M059J (cell line): ENCODE results near the gene PHYHD1. TPM values are rescaled to one million over a fixed set of nuclear protein-coding genes. Genes with fewer than 3 reads are reported as not detected.
"Not testable (repeated sequence)": the region's sequence is repeated elsewhere in the genome, so short reads cannot be mapped to it uniquely, and the experiment has no call there.

Experiments
- DNase-seq: peaks from one replicate; pipeline ENCODE4 v3.0.0-alpha.2; 2012; ENCODE audit warnings: low read depth
- total RNA-seq: library from RNA; depleted of rRNA; stranded (reverse); fragments of >200 nt; shearing (Covaris generic); gene quantifications from 2 replicates; pipeline ENCODE4 v1.2.3, GENCODE V29; 2014

PHYHD1 gene
- total RNA-seq, 1 experiment from 2014 or later: not detected

- no peak for DNase-seq
Observed at GRCh38 chr9:128921881-128922763, 1.3 kb downstream of the PHYHD1 start.

- no peak for DNase-seq
Observed at GRCh38 chr9:128923493-128923883, 2.7 kb downstream of the PHYHD1 start.

GRCh38 chr9:128927731-128928411, 7.1 kb downstream of the PHYHD1 start:
- DNase-seq: peak; percentile 60

- no peak for DNase-seq
Observed at GRCh38 chr9:128928624-128929023, 7.8 kb downstream of the PHYHD1 start.

GRCh38 chr9:128929560-128929959, 8.8 kb downstream of the PHYHD1 start:
- no peak for DNase-seq

GRCh38 chr9:128933731-128934130, 12.9 kb downstream of the PHYHD1 start:
- no peak for DNase-seq

- DNase-seq: no peak
Observed at GRCh38 chr9:128936171-128936865, 15.5 kb downstream of the PHYHD1 start.

GRCh38 chr9:128937310-128938165, 16.8 kb downstream of the PHYHD1 start:
- no peak for DNase-seq

GRCh38 chr9:128940271-128940921, 19.6 kb downstream of the PHYHD1 start:
- no peak for DNase-seq

- no peak for DNase-seq
Observed at GRCh38 chr9:128940946-128941755, 20.4 kb downstream of the PHYHD1 start.

GRCh38 chr9:128943832-128944620, 23.2 kb downstream of the PHYHD1 start:
- no peak for DNase-seq

GRCh38 chr9:128944966-128945365, 24.2 kb downstream of the PHYHD1 start:
- DNase-seq: not testable (repeated sequence)

- no peak for DNase-seq
Observed at GRCh38 chr9:128945798-128946501, 25.2 kb downstream of the PHYHD1 start.

GRCh38 chr9:128946571-128947276, 25.9 kb downstream of the PHYHD1 start:
- peak; percentile 42 for DNase-seq

GRCh38 chr9:128947277-128947526, 26.4 kb downstream of the PHYHD1 start:
- no peak for DNase-seq

GRCh38 chr9:128947527-128948301, 26.9 kb downstream of the PHYHD1 start, which contains the start of the genes DOLK and NUP188:
TSS of gene DOLK (minus strand) at chr9:128947603. CDS start at chr9:128947303, 300 bp downstream.
TSS of gene NUP188 (plus strand) at chr9:128947699. CDS start at chr9:128947720, 21 bp downstream.
- peak; percentile 90 for DNase-seq

- not testable (repeated sequence) for DNase-seq
Observed at GRCh38 chr9:128961403-128961802, 40.6 kb downstream of the PHYHD1 start.
